ENCODE results near the gene HOXC9. TPM values are rescaled to one million over a fixed set of nuclear protein-coding genes. Genes with fewer than 3 reads are reported as not detected.

Gene HOXC9
- total RNA-seq, 1 experiment from 2014 or later = not detected

GRCh38 chr12:54007538-54008259 is 7.7 kb downstream of the HOXC9 start:
- Mint-ChIP-seq H3K9me3 (no peaks in the 10 kb centered on the region), H3K36me3 (no peaks in the 10 kb centered on the region), H3K4me1 (peaks cover 25% of the 10 kb centered on the region), H3K27me3 (ENCODE audit: low read depth) (peaks cover 100% of the 10 kb centered on the region), H3K27ac (no peak overlapping the region), H3K4me3 (no peak overlapping the region)
- DNase-seq (ENCODE audit: low spot score) = no peak
- TF ChIP-seq ZNF671 (CRISPR knock-in tag; IDR thresholded peaks at IDR 0.05) = no peak
- no peak for TF ChIP-seq MLX (CRISPR knock-in tag; IDR thresholded peaks at IDR 0.05)
- CTCF ChIA-PET = interaction anchor here (0.5 to 10.8 kb wide), 12 partner anchors 10 to 208 kb away, joined by 3 to 107 read pairs (median 27); partner anchors contain the start of genes HOXC10 and HOXC5
- ATAC-seq = no peak
- POLR2A ChIA-PET = no interaction called here

GRCh38 chr12:54008260-54008552 is 8.2 kb downstream of the HOXC9 start:
- DNase-seq (ENCODE audit: low spot score) (no peak), ATAC-seq (no peak)
- H3K27me3 Mint-ChIP-seq (ENCODE audit: low read depth) = peaks cover 100% of the 10 kb centered on the region
- no peak overlapping the region for H3K4me3 Mint-ChIP-seq
- no peaks in the 10 kb centered on the region for H3K36me3 Mint-ChIP-seq
- ChIA-PET CTCF (interaction anchor here (1.0 to 10.8 kb wide), 12 partner anchors 9 to 207 kb away, joined by 3 to 107 read pairs (median 12); partner anchors contain the start of genes HOXC10 and HOXC5), POLR2A (no interaction called here)
- peaks cover 25% of the 10 kb centered on the region for H3K4me1 Mint-ChIP-seq
- TF ChIP-seq SOX15 (CRISPR knock-in tag; IDR thresholded peaks at IDR 0.05) (no peak), ZNF317 (CRISPR knock-in tag; IDR thresholded peaks at IDR 0.05; ENCODE audit: borderline replicate concordance, low read depth) (no peak), RORB (CRISPR knock-in tag; IDR thresholded peaks at IDR 0.05) (no peak), ZBTB21 (CRISPR knock-in tag; IDR thresholded peaks at IDR 0.05; ENCODE audit: borderline replicate concordance) (no peak), E2F5 (CRISPR knock-in tag; IDR thresholded peaks at IDR 0.05) (no peak)
- no peaks in the 10 kb centered on the region for H3K9me3 Mint-ChIP-seq
- no peak overlapping the region for H3K27ac Mint-ChIP-seq

GRCh38 chr12:54009171-54010052 is 9.5 kb downstream of the HOXC9 start:
- CTCF ChIA-PET = interaction anchor here (0.6 to 10.8 kb wide), 24 partner anchors 8 to 381 kb away, joined by 3 to 107 read pairs (median 5); partner anchors contain the start of genes HOXC10, HOXC11, HOXC5 and HOXC6
- Mint-ChIP-seq H3K36me3 (no peaks in the 10 kb centered on the region), H3K27me3 (ENCODE audit: low read depth) (peaks cover 100% of the 10 kb centered on the region), H3K27ac (no peak overlapping the region), H3K4me3 (peak overlapping the region; percentile 35), H3K9me3 (no peaks in the 10 kb centered on the region), H3K4me1 (peaks cover 25% of the 10 kb centered on the region)
- no peak for ATAC-seq
- POLR2A ChIA-PET = interaction anchor here (0.7 kb wide), 1 partner anchor 19 kb away, joined by 3 read pairs; the partner anchor contains the start of gene HOXC6
- no peak for DNase-seq (ENCODE audit: low spot score)
- no peak for TF ChIP-seq CREM (CRISPR knock-in tag; IDR thresholded peaks at IDR 0.05)
- TF ChIP-seq ZMAT4 (CRISPR knock-in tag; IDR thresholded peaks at IDR 0.05) = no peak
- TF ChIP-seq PRDM15 (CRISPR knock-in tag; IDR thresholded peaks at IDR 0.05) = no peak
- TF ChIP-seq ATF2 (CRISPR knock-in tag; IDR thresholded peaks at IDR 0.05; ENCODE audit: borderline replicate concordance, low read depth) = no peak
- TF ChIP-seq ATF1 (CRISPR knock-in tag; IDR thresholded peaks at IDR 0.05) = no peak
- no peak for TF ChIP-seq ZNF138 (CRISPR knock-in tag; conservative IDR thresholded peaks at IDR 0.05)
- TF ChIP-seq CBFB (CRISPR knock-in tag; IDR thresholded peaks at IDR 0.05; ENCODE audit: low read depth) = no peak
- TF ChIP-seq NR3C1 (CRISPR knock-in tag; conservative IDR thresholded peaks at IDR 0.05; ENCODE audit: low read depth) = no peak
- TF ChIP-seq TEAD1 (CRISPR knock-in tag; IDR thresholded peaks at IDR 0.05) = no peak
- TF ChIP-seq TEAD4 (CRISPR knock-in tag; IDR thresholded peaks at IDR 0.05) = no peak
- no peak for TF ChIP-seq CREB1 (CRISPR knock-in tag; IDR thresholded peaks at IDR 0.05)
- no peak for TF ChIP-seq E2F1 (CRISPR knock-in tag; IDR thresholded peaks at IDR 0.05)
- TF ChIP-seq ZBTB21 (CRISPR knock-in tag; IDR thresholded peaks at IDR 0.05; ENCODE audit: borderline replicate concordance) = no peak
- no peak for TF ChIP-seq SOX15 (CRISPR knock-in tag; IDR thresholded peaks at IDR 0.05)

Data from WTC11 (cell line).